Panc1 (cell line): ENCODE results near the gene UQCRH. TPM values are rescaled to one million over a fixed set of nuclear protein-coding genes. Genes with fewer than 3 reads are reported as not detected.

Experiments
- ATAC-seq: fragments of 200-7000 bp; cut with Tn5 transposase; 2 replicates; pipeline ENCODE4 v1.9.1; 2020; ENCODE audit warnings: mild to moderate bottlenecking, moderate library complexity
- BruUV-seq: library from RNA; stranded (reverse); fragments of 400-500 nt; replicated peaks from 2 replicates; lab custom pipeline; 2021; lab: Mats Ljungman, UMichigan
- CTCF ChIA-PET: fragments of 300-600 bp; sonication (Branson Sonifier 250); formaldehyde crosslinking; loops from one replicate; lab custom pipeline; 2022; ENCODE audit warnings: antibody characterized with exemption; lab: Charles Lee
- POLR2A ChIA-PET: fragments of 300-600 bp; sonication (Branson Sonifier 250); formaldehyde crosslinking; loops from one replicate; lab custom pipeline; 2022; ENCODE audit warnings: antibody characterized with exemption; lab: Charles Lee
- DNase-seq: peaks from one replicate; pipeline ENCODE4 v3.0.0-alpha.2; 2010; ENCODE audit warnings: low read depth, low spot score
- H3K27ac ChIP-seq: 2 replicates; pipeline ENCODE4 v1.5.1; 2011; ENCODE audit warnings: mild to moderate bottlenecking, low read length, inconsistent platforms
- H3K27me3 ChIP-seq: fragments of 200-500 bp; sonication (Bioruptor generic); 2 replicates; pipeline ENCODE4 v1.6.0; 2014; ENCODE audit warnings: low read length, inconsistent platforms; ENCODE audit not compliant: control insufficient read depth, insufficient read depth
- H3K36me3 ChIP-seq: fragments of 200-500 bp; sonication (Bioruptor generic); 2 replicates; pipeline ENCODE4 v1.5.1; 2014; ENCODE audit warnings: inconsistent platforms, mild to moderate bottlenecking, low read length, moderate library complexity; ENCODE audit not compliant: control insufficient read depth, insufficient read depth
- H3K4me1 ChIP-seq: 2 replicates; pipeline ENCODE4 v1.5.1; 2011; ENCODE audit warnings: inconsistent platforms, mild to moderate bottlenecking, low read length, moderate library complexity; ENCODE audit not compliant: control insufficient read depth, insufficient read depth
- H3K4me3 ChIP-seq, 2 experiments: 2 replicates each; pipeline ENCODE4 v1.5.1; 2011 to 2012; ENCODE audit warnings: low read depth in 2 of 2, low read length in 2 of 2, mild to moderate bottlenecking in 2 of 2, inconsistent platforms in 1 of 2, moderate library complexity in 1 of 2
- H3K9me3 ChIP-seq: fragments of 200-500 bp; sonication (Bioruptor generic); 2 replicates; pipeline ENCODE4 v1.5.1; 2014; ENCODE audit warnings: low read depth, mild to moderate bottlenecking, inconsistent platforms, low read length, moderate library complexity; ENCODE audit not compliant: control insufficient read depth, insufficient read depth
- CTCF ChIP-seq: fragments of 450-650 bp; IDR thresholded peaks from 2 replicates; pipeline ENCODE4 v1.5.1; 2017; ENCODE audit warnings: mild to moderate bottlenecking
- POLR2AphosphoS5 ChIP-seq: IDR thresholded peaks from 2 replicates; pipeline ENCODE4 v1.6.1; 2012; ENCODE audit warnings: mild to moderate bottlenecking, low read depth, low read length, moderate library complexity
- SIN3A ChIP-seq: IDR thresholded peaks from 2 replicates; pipeline ENCODE4 v1.6.1; 2012; ENCODE audit warnings: low read depth, mild to moderate bottlenecking, low read length, moderate library complexity, borderline replicate concordance; ENCODE audit not compliant: insufficient read depth
- TCF7L2 ChIP-seq: IDR thresholded peaks from 2 replicates; pipeline ENCODE4 v1.6.1; 2011; ENCODE audit warnings: mild to moderate bottlenecking, low read depth, low read length, inconsistent platforms
- in situ Hi-C: cut with HindIII; loops from 2 replicates; pipeline ENCODE4 v1.10.0; 2016; ENCODE audit warnings: low sequenced_read_pairs, low pct_unique_long_range_greater_than_20kb
- intact Hi-C: fragments of 100-400 bp; cut with micrococcal nuclease; formaldehyde crosslinking; loops from one replicate; pipeline ENCODE4 v1.10.0; 2022; ENCODE audit not compliant: unreplicated experiment
- total RNA-seq: library from RNA; stranded (reverse); gene quantifications from one replicate; pipeline ENCODE4 v1.2.1, GENCODE V29; 2021; ENCODE audit not compliant: unreplicated experiment
- TF ChIP-seq, protein P1 (sequence below), 2 experiments: IDR thresholded peaks; 2 replicates each; pipeline ENCODE4 v1.6.1; 2011 to 2012; ENCODE audit warnings: low read depth in 2 of 2, control low read depth in 1 of 2, low read length in 1 of 2, mild to moderate bottlenecking in 1 of 2, moderate library complexity in 1 of 2; ENCODE audit not compliant: insufficient read depth in 1 of 2

UQCRH gene
- total RNA-seq, 1 experiment from 2014 or later: 498 TPM

DNA sequence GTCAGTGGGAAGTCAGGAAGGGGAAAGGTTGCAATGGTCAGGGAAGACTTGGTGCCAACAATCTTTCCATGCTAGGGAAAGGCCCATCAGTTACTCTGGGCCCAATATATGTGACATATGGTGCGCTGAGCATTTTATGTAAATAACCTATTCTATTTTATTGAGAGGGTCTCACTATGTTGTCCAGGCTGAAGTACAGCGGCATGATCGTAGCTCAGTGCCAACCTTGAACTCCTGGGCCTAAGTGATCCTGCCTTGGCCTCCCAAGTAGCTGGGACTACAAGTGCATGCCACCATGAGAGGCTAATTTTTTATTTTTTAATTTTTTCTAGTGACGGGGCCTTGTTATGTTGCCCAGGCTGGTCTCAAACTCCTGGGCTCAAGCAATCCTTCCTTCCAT, 6.8 kb downstream of the UQCRH start:
- TF ChIP-seq TCF7L2: no peak
- no peak for TF ChIP-seq SIN3A
- DNase-seq: no peak
- Histone ChIP-seq H3K4me1 (peaks cover 14% of the 10 kb centered on the region; the same call in 1 of the 2 replicates), H3K36me3 (peaks cover 6% of the 10 kb centered on the region; the same call in 1 of the 2 replicates), H3K27ac (no peak overlapping the region), H3K9me3 (no peaks in the 10 kb centered on the region), H3K27me3 (no peaks in the 10 kb centered on the region), H3K4me3 (no peak overlapping the region)
- ATAC-seq: no peak
- ChIA-PET CTCF (no interaction called here), POLR2A (no interaction called here)
- no TSS peak for BruUV-seq
- intact Hi-C loops (no loop called here), in situ Hi-C loops (no loop called here)

DNA sequence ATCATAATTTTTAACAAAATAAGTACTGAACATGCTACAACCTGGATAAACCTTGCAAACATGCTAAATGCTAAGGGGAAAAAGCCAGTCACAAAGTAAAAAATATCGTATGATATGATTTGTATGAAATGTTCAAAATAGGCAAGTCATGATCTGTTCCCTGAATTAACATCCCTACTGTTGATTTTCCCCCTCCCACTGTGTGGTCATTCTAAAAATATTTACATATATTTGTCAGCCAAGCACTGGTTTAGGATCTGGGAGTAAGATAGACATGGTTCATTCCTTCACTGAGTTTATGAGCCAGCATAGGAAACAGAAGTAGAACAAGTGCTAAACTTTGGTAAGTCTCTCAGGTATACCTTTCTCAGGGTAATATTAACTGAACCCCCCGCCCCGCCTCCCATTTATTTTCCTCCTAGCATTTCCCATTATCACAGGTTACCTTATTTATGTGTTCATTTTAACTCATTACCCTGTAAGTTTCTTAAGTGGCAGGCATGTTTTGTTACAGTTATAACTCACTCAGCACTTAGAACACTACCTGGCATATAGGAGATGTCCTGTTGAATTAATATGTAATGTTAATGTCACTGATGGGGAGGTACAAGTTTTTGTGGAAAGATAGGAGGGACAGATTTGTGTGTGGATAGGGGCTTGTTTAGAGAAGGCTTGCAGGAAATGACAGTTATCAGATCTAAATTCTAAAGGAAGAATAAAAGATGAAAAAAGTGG, 12.3 kb downstream of the UQCRH start:
- no TSS peak for BruUV-seq
- ATAC-seq: no peak
- H3K4me3 ChIP-seq: no peak overlapping the region
- in situ Hi-C loops (no loop called here), intact Hi-C loops (no loop called here)
- DNase-seq: no peak
- H3K36me3 ChIP-seq: peaks cover 10% of the 10 kb centered on the region
- TF ChIP-seq CTCF (no peak), SIN3A (no peak), TCF7L2 (no peak), POLR2AphosphoS5 (no peak)
- TF ChIP-seq, protein P1, sequence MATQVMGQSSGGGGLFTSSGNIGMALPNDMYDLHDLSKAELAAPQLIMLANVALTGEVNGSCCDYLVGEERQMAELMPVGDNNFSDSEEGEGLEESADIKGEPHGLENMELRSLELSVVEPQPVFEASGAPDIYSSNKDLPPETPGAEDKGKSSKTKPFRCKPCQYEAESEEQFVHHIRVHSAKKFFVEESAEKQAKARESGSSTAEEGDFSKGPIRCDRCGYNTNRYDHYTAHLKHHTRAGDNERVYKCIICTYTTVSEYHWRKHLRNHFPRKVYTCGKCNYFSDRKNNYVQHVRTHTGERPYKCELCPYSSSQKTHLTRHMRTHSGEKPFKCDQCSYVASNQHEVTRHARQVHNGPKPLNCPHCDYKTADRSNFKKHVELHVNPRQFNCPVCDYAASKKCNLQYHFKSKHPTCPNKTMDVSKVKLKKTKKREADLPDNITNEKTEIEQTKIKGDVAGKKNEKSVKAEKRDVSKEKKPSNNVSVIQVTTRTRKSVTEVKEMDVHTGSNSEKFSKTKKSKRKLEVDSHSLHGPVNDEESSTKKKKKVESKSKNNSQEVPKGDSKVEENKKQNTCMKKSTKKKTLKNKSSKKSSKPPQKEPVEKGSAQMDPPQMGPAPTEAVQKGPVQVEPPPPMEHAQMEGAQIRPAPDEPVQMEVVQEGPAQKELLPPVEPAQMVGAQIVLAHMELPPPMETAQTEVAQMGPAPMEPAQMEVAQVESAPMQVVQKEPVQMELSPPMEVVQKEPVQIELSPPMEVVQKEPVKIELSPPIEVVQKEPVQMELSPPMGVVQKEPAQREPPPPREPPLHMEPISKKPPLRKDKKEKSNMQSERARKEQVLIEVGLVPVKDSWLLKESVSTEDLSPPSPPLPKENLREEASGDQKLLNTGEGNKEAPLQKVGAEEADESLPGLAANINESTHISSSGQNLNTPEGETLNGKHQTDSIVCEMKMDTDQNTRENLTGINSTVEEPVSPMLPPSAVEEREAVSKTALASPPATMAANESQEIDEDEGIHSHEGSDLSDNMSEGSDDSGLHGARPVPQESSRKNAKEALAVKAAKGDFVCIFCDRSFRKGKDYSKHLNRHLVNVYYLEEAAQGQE (IDR thresholded peaks at IDR 0.05; ENCODE audit: insufficient read depth in 1 of 2, low read depth in 2 of 2, low read length in 1 of 2): no peak
- no peaks in the 10 kb centered on the region for H3K9me3 ChIP-seq
- H3K27ac ChIP-seq: no peak overlapping the region
- no peaks in the 10 kb centered on the region for H3K4me1 ChIP-seq
- ChIA-PET POLR2A (interaction anchor here (0.6 to 0.7 kb wide), 2 partner anchors 32 to 46 kb away, joined by 3 to 10 read pairs; no protein-coding TSS in a partner anchor), CTCF (no interaction called here)
- H3K27me3 ChIP-seq: no peaks in the 10 kb centered on the region

DNA sequence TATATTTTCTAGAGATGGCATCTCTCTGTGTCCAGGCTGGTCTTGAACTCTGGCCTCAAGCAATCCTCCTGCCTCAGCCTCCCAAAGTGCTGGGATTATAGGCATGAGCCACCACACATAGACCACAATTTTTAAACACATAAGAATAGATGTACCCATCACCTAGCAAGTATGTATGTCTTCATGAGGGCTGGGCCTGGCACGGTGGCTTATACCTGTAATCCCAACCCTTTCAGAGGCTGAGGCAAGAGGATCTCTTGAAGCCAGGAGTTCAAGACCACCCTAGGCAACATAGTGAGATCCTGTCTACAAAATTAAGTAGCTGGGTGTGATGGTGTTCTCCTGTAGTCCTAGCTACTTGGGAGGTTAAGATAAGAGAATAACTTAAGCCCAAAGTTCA, 13.8 kb downstream of the UQCRH start:
- peaks cover 10% of the 10 kb centered on the region for H3K36me3 ChIP-seq
- no peaks in the 10 kb centered on the region for H3K9me3 ChIP-seq
- H3K27me3 ChIP-seq: no peaks in the 10 kb centered on the region
- H3K4me1 ChIP-seq: no peaks in the 10 kb centered on the region
- in situ Hi-C loops (no loop called here), intact Hi-C loops (no loop called here)
- ChIA-PET POLR2A (no interaction called here), CTCF (no interaction called here)
- BruUV-seq: no TSS peak
- H3K27ac ChIP-seq: no peak overlapping the region
- DNase-seq (no peak), ATAC-seq (no peak)
- no peak overlapping the region for H3K4me3 ChIP-seq
- TF ChIP-seq POLR2AphosphoS5: no peak
- no peak for TF ChIP-seq CTCF
- TF ChIP-seq, protein P1 (IDR thresholded peaks at IDR 0.05; ENCODE audit: insufficient read depth in 1 of 2, low read depth in 2 of 2, low read length in 1 of 2): no peak
- no peak for TF ChIP-seq SIN3A
- no peak for TF ChIP-seq TCF7L2
